OCI-LY1 (cell line): Measurements from ENCODE around the gene HEY2.

Source experiments
- H2AFZ ChIP-seq: fragments of 200-600 bp; sonication (generic), shearing (Covaris generic); 2 replicates; pipeline ENCODE4 v1.6.0; 2014; ENCODE audit warnings: antibody characterized with exemption, mild to moderate bottlenecking, low read length
- H3F3A ChIP-seq: fragments of 200-600 bp; sonication (generic), shearing (Covaris generic); 2 replicates; pipeline ENCODE4 v1.6.0; 2014; ENCODE audit warnings: mild to moderate bottlenecking, antibody characterized with exemption, low read length, moderate library complexity; ENCODE audit not compliant: insufficient read depth
- H3K27ac ChIP-seq: fragments of 200-600 bp; sonication (generic); 2 replicates; pipeline ENCODE4 v1.5.1; 2014; ENCODE audit warnings: low read length, mixed run types, mild to moderate bottlenecking, low read depth; ENCODE audit not compliant: poor library complexity, severe bottlenecking
- H3K27me3 ChIP-seq: fragments of 200-600 bp; sonication (generic); 2 replicates; pipeline ENCODE4 v1.6.0; 2014; ENCODE audit warnings: antibody characterized with exemption, mild to moderate bottlenecking, low read length, moderate library complexity; ENCODE audit not compliant: insufficient read depth
- H3K36me3 ChIP-seq: fragments of 200-600 bp; sonication (generic); 2 replicates; pipeline ENCODE4 v1.6.1; 2014; ENCODE audit warnings: mild to moderate bottlenecking, antibody characterized with exemption, low read length, moderate library complexity, mixed read lengths; ENCODE audit not compliant: insufficient read depth
- H3K4me1 ChIP-seq: fragments of 200-600 bp; sonication (generic); 2 replicates; pipeline ENCODE4 v1.5.1; 2014; ENCODE audit warnings: mild to moderate bottlenecking, low read length, moderate library complexity; ENCODE audit not compliant: insufficient read depth, severe bottlenecking
- H3K4me2 ChIP-seq: fragments of 200-600 bp; sonication (generic), shearing (Covaris generic); 2 replicates; pipeline ENCODE4 v1.6.1; 2014; ENCODE audit warnings: low read length
- H3K4me3 ChIP-seq: fragments of 200-600 bp; sonication (generic); 2 replicates; pipeline ENCODE4 v1.5.1; 2014; ENCODE audit warnings: low read length, low read depth, mild to moderate bottlenecking, mixed read lengths; ENCODE audit not compliant: poor library complexity, severe bottlenecking
- H3K79me2 ChIP-seq: fragments of 200-600 bp; shearing (Covaris generic); 2 replicates; pipeline ENCODE4 v1.6.1; 2016; ENCODE audit warnings: mixed run types, low read length, mixed read lengths; ENCODE audit not compliant: insufficient read depth
- H3K9ac ChIP-seq: fragments of 200-600 bp; sonication (generic), shearing (Covaris generic); 2 replicates; pipeline ENCODE4 v1.6.1; 2014; ENCODE audit warnings: mild to moderate bottlenecking, low read length, mixed read lengths
- H3K9me2 ChIP-seq: fragments of 200-600 bp; sonication (generic), shearing (Covaris generic); 2 replicates; pipeline ENCODE4 v1.6.1; 2014; ENCODE audit warnings: low read depth, mild to moderate bottlenecking, low read length, mixed read lengths
- H3K9me3 ChIP-seq: fragments of 200-600 bp; shearing (Covaris generic); 2 replicates; pipeline ENCODE4 v1.6.1; 2014; ENCODE audit warnings: low read length, mixed read lengths
- H4K20me1 ChIP-seq: fragments of 200-600 bp; sonication (generic), shearing (Covaris generic); 2 replicates; pipeline ENCODE4 v1.6.0; 2016; ENCODE audit warnings: mild to moderate bottlenecking, low read length; ENCODE audit not compliant: insufficient read depth
- EZH2 ChIP-seq: fragments of 200-600 bp; sonication (generic), shearing (Covaris generic); IDR thresholded peaks from 2 replicates; pipeline ENCODE4 v1.8.0; 2017; ENCODE audit warnings: borderline replicate concordance, mixed run types, mild to moderate bottlenecking, antibody characterized with exemption, low read length, moderate library complexity, mixed read lengths
- TF ChIP-seq, protein P1 (sequence below): fragments of 200-600 bp; sonication (generic), shearing (Covaris generic); IDR thresholded peaks from 2 replicates; pipeline ENCODE4 v1.5.1; 2017; ENCODE audit warnings: mild to moderate bottlenecking, antibody characterized with exemption, low read length, moderate library complexity, mixed read lengths

HEY2 gene

DNA sequence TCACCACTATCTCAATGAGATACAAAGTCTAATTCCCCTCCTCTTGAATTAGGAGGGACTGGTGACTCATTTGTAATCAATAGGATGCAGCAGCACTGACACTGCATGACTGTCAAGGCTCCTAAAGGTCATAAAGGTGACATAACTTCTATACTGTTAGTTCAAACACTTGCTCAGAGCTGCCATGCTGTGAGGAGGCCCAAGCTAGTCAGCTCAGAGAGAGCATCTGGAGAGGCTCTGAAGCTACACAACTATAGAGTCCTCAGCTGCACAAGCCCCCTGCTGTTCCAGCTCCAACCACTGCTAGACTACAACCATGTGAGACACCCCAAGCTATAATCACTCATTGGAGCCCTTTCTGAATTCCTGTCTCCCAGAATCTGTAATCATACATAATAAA, 17.0 kb upstream of the HEY2 start:
- Histone ChIP-seq H3K9ac (no peak overlapping the region), H3K4me2 (no peak overlapping the region), H3K79me2 (no peaks in the 10 kb centered on the region), H3K27me3 (no peaks in the 10 kb centered on the region), H3K9me3 (peaks cover 3% of the 10 kb centered on the region; the same call in 1 of the 2 replicates), H3F3A (no peaks in the 10 kb centered on the region), H3K27ac (no peak overlapping the region), H3K4me3 (no peak overlapping the region), H3K36me3 (no peaks in the 10 kb centered on the region; the same call in 1 of the 2 replicates), H4K20me1 (no peaks in the 10 kb centered on the region), H3K4me1 (peaks cover 57% of the 10 kb centered on the region), H2AFZ (no peak overlapping the region), H3K9me2 (no peaks in the 10 kb centered on the region)
- no peak for TF ChIP-seq EZH2
- TF ChIP-seq, protein P1, sequence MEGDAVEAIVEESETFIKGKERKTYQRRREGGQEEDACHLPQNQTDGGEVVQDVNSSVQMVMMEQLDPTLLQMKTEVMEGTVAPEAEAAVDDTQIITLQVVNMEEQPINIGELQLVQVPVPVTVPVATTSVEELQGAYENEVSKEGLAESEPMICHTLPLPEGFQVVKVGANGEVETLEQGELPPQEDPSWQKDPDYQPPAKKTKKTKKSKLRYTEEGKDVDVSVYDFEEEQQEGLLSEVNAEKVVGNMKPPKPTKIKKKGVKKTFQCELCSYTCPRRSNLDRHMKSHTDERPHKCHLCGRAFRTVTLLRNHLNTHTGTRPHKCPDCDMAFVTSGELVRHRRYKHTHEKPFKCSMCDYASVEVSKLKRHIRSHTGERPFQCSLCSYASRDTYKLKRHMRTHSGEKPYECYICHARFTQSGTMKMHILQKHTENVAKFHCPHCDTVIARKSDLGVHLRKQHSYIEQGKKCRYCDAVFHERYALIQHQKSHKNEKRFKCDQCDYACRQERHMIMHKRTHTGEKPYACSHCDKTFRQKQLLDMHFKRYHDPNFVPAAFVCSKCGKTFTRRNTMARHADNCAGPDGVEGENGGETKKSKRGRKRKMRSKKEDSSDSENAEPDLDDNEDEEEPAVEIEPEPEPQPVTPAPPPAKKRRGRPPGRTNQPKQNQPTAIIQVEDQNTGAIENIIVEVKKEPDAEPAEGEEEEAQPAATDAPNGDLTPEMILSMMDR = no peak

DNA sequence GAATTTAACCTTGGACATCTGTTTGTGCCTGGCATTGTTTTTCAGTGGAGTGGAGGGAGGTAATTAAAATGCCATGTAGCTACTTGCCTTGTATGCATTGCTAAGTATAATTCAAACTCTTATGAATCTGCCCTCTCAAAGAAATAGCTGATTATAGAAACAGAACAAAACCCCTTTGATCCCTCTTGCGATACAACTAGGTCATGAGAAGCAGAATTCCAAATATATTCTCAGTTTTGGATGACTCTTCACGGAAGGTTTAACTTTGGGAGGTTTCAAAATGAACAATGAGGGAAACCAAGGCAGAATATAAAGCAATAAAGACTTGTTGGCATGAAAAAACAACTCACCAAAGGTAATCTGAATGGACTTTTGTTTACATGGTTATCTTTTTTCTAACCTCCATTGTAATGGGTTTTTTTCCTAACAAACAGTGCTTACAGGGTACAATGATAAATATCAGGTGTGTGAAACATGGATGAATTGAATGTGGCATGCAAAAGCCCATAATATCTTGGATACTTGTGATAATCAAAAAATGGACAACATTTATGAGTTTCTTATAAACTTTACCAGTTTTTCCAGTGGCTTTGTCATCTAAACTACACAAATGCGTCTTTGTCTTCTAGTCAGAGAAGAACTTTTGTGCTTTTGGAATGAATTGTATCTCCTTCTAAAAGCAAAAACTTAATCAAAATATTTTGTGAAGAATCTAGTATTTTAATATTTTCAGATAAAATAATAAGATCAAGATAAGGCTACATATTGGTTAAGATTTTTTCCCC, 15.7 kb upstream of the HEY2 start:
- no peak overlapping the region for H3K4me3 ChIP-seq
- TF ChIP-seq, protein P1 = no peak
- TF ChIP-seq EZH2 = no peak

DNA sequence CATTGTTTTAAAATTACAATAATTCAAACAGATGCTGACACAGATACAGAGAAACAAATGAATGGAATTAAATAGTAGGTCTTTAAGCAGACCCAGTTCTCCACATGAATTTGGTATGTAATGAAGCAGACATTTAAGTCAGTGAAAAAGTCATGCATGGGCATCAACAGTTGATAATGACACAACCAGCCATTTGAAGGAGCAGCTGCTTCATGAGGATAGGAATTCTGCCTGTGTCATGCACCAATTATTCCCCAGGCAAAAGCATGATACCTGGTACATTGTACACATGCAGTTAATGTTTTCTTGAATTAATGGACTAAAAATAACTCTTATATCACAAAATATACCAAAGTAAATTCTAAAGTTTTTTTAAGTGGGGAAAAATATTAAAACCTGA, 11.2 kb upstream of the HEY2 start:
- TF ChIP-seq EZH2 = no peak
- TF ChIP-seq, protein P1 = no peak
- H3K79me2 ChIP-seq = no peaks in the 10 kb centered on the region

More for the DNA sequence above, 15.7 kb upstream of the HEY2 start:
- Histone ChIP-seq H2AFZ (no peak overlapping the region), H3K36me3 (no peaks in the 10 kb centered on the region; the same call in 1 of the 2 replicates), H4K20me1 (no peaks in the 10 kb centered on the region), H3K9me3 (peaks cover 3% of the 10 kb centered on the region; the same call in 1 of the 2 replicates), H3K79me2 (no peaks in the 10 kb centered on the region), H3K9ac (no peak overlapping the region), H3K4me1 (peaks cover 53% of the 10 kb centered on the region), H3F3A (no peaks in the 10 kb centered on the region), H3K4me2 (no peak overlapping the region), H3K27ac (no peak overlapping the region), H3K27me3 (no peaks in the 10 kb centered on the region), H3K9me2 (no peaks in the 10 kb centered on the region)

More for the DNA sequence above, 11.2 kb upstream of the HEY2 start:
- no peaks in the 10 kb centered on the region for H4K20me1 ChIP-seq
- H3K27me3 ChIP-seq = no peaks in the 10 kb centered on the region
- no peaks in the 10 kb centered on the region for H3K9me3 ChIP-seq
- H3F3A ChIP-seq = no peaks in the 10 kb centered on the region
- H3K27ac ChIP-seq = no peak overlapping the region
- H3K4me2 ChIP-seq = no peak overlapping the region
- peaks cover 58% of the 10 kb centered on the region for H3K4me1 ChIP-seq
- no peaks in the 10 kb centered on the region for H3K9me2 ChIP-seq
- H3K36me3 ChIP-seq = no peaks in the 10 kb centered on the region
- H2AFZ ChIP-seq = no peak overlapping the region
- H3K9ac ChIP-seq = no peak overlapping the region
- no peak overlapping the region for H3K4me3 ChIP-seq
